Measurements from ENCODE around the gene MGARP. TPM values are rescaled to one million over a fixed set of nuclear protein-coding genes. Genes with fewer than 3 reads are reported as not detected.
A peak's percentile ranks its signal among the peaks of the same experiment; 100 is the strongest.

The MGARP gene
- total and polyA plus RNA-seq, 2 of the 4 experiments (the other 2 are of a cell fraction) = 34.7 to 35.0 TPM

DNA sequence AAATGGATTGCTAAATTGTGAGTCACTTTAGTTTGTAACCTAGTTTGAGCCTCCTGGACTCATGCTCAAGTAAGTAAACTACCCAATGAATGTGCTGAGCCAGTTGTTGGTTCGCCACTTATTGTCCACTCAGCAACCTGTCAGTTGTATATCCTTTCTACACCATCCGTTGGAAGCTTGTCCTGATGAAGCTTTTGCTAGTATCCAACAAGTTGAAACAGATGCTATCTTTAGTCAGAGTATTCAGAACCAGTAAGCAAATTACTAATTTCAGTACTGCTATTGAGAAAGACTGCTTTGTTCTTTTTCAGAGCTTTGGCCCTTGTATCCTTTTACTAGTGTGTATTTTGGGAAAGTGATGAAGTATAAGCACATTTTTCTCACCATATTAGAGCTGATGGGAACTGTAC is 17.0 kb upstream of the MGARP start:
- in situ Hi-C loops (cut with MboI; ENCODE audit: low sequenced_read_pairs) = loop anchor here (5.0 to 10.0 kb wide), 3 partner anchors 65 to 192 kb away; no protein-coding TSS in a partner anchor
- Histone ChIP-seq H3K79me1 (ENCODE audit: low read depth in 1 of 2, low read length in 2 of 2) (peaks cover 10 to 48% of the 10 kb centered on the region in 2 experiments), H3K27me3 (ENCODE audit: control insufficient read depth, insufficient read depth, low read length) (no peaks in the 10 kb centered on the region), H2AFZ (replicated peaks; ENCODE audit: low read length, poor library complexity) (no peak overlapping the region), H2BK20ac (ENCODE audit: low read depth, low read length) (no peak overlapping the region), H3K4me2 (ENCODE audit: low read depth, low read length) (no peak overlapping the region; the same call in 1 of the 2 replicates), H3K18ac (ENCODE audit: low read depth, low read length) (no peak overlapping the region), H3K23ac (ENCODE audit: low read depth, low read length) (no peak overlapping the region), H4K5ac (ENCODE audit: low read depth, low read length) (no peak overlapping the region), H4K91ac (ENCODE audit: insufficient read depth, low read depth, low read length) (no peak overlapping the region), H3K4ac (ENCODE audit: low read depth, low read length) (no peak overlapping the region), H2BK15ac (ENCODE audit: low read depth, low read length) (no peak overlapping the region), H2AK9ac (replicated peaks; ENCODE audit: low read depth, low read length, poor library complexity) (no peak overlapping the region), H4K20me1 (ENCODE audit: insufficient read depth, low read length) (peaks cover 7% of the 10 kb centered on the region), H3K4me3 (ENCODE audit: insufficient read depth, low read depth, low read length) (no peak overlapping the region), H3K9ac (ENCODE audit: low read depth, low read length) (no peak overlapping the region), H3K36me3 (ENCODE audit: control insufficient read depth, insufficient read depth, low read length) (peaks cover 2% of the 10 kb centered on the region), H3K56ac (ENCODE audit: extremely low read depth, insufficient read depth, low read length) (no peak overlapping the region), H2BK5ac (ENCODE audit: low read depth, low read length, poor library complexity, severe bottlenecking) (no peak overlapping the region), H2BK120ac (ENCODE audit: low read depth, low read length) (no peak overlapping the region), H3K14ac (replicated peaks; ENCODE audit: low read depth, low read length) (no peak overlapping the region), H3K9me3 (ENCODE audit: control insufficient read depth, insufficient read depth, low read length) (no peaks in the 10 kb centered on the region), H4K8ac (ENCODE audit: low read depth in 2 of 2, low read length in 2 of 2) (peak overlapping the region in 1 of 2 experiments; percentile 37; a peak in 2 of 4 replicates), H3K9me1 (ENCODE audit: insufficient read depth, low read length) (0 out of 2 replicates have a peak, but pooled peaks cover 2% of the 10 kb centered on the region), H2AK5ac (ENCODE audit: low read depth, low read length) (no peak overlapping the region), H3K27ac (ENCODE audit: insufficient read depth, low read length) (no peak overlapping the region), H3K4me1 (ENCODE audit: control insufficient read depth, insufficient read depth, low read length) (peaks cover 4% of the 10 kb centered on the region; the same call in 1 of the 2 replicates)
- no CpG with 5 or more reads among the region's 2 CpGs for WGBS, 2 experiments (ENCODE audit: extremely low coverage in 2 of 2, insufficient read length in 1 of 2)
- no peak for ATAC-seq (ENCODE audit: low read depth)
- intact Hi-C loops (cut with micrococcal nuclease) = no loop called here
- ChIA-PET POLR2A (ENCODE audit: unreplicated experiment) (no interaction called here), CTCF (interaction anchor here (1.2 to 3.0 kb wide), 5 partner anchors 12 to 266 kb away, joined by 3 to 13 read pairs (median 5); no protein-coding TSS in a partner anchor)
- BruUV-seq (replicated peaks) = no TSS peak
- TF ChIP-seq MAFK (IDR thresholded peaks at IDR 0.05; ENCODE audit: low read depth, low read length) (peak; percentile 87), NFE2L2 (IDR thresholded peaks at IDR 0.05; ENCODE audit: low read depth, low read length) (no peak), RAD21 (IDR thresholded peaks at IDR 0.05; ENCODE audit: low read length) (no peak), POLR2A (IDR thresholded peaks at IDR 0.05; ENCODE audit: low read depth, low read length) (no peak), CEBPB (IDR thresholded peaks at IDR 0.05; ENCODE audit: low read depth, low read length) (peak; percentile 34; the same call in 1 of the 2 replicates), FOS (IDR thresholded peaks at IDR 0.05; ENCODE audit: low read depth, low read length) (peak; percentile 32; the same call in 1 of the 2 replicates), RFX5 (IDR thresholded peaks at IDR 0.05; ENCODE audit: low read depth, low read length) (no peak), USF2 (IDR thresholded peaks at IDR 0.05; ENCODE audit: low read depth, low read length) (no peak), RCOR1 (IDR thresholded peaks at IDR 0.05; ENCODE audit: insufficient replicate concordance, low read length) (no peak), MXI1 (IDR thresholded peaks at IDR 0.05; ENCODE audit: borderline replicate concordance, low read depth, low read length) (no peak), CHD1 (IDR thresholded peaks at IDR 0.05; ENCODE audit: low read depth, low read length) (no peak)
- TF ChIP-seq, protein P1, sequence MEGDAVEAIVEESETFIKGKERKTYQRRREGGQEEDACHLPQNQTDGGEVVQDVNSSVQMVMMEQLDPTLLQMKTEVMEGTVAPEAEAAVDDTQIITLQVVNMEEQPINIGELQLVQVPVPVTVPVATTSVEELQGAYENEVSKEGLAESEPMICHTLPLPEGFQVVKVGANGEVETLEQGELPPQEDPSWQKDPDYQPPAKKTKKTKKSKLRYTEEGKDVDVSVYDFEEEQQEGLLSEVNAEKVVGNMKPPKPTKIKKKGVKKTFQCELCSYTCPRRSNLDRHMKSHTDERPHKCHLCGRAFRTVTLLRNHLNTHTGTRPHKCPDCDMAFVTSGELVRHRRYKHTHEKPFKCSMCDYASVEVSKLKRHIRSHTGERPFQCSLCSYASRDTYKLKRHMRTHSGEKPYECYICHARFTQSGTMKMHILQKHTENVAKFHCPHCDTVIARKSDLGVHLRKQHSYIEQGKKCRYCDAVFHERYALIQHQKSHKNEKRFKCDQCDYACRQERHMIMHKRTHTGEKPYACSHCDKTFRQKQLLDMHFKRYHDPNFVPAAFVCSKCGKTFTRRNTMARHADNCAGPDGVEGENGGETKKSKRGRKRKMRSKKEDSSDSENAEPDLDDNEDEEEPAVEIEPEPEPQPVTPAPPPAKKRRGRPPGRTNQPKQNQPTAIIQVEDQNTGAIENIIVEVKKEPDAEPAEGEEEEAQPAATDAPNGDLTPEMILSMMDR (conservative IDR thresholded peaks at IDR 0.05; ENCODE audit: low read depth, low read length) = no peak
- TF ChIP-seq, protein P2, sequence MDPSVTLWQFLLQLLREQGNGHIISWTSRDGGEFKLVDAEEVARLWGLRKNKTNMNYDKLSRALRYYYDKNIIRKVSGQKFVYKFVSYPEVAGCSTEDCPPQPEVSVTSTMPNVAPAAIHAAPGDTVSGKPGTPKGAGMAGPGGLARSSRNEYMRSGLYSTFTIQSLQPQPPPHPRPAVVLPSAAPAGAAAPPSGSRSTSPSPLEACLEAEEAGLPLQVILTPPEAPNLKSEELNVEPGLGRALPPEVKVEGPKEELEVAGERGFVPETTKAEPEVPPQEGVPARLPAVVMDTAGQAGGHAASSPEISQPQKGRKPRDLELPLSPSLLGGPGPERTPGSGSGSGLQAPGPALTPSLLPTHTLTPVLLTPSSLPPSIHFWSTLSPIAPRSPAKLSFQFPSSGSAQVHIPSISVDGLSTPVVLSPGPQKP (IDR thresholded peaks at IDR 0.05; ENCODE audit: borderline replicate concordance, low read depth, low read length) = no peak
- dilution Hi-C loops (cut with HindIII; ENCODE audit: low sequenced_read_pairs, unreplicated experiment) = no loop called here
- DNase-seq = peak; percentile 54

Data from IMR-90 (cell line).